ENCODE results near the gene EMILIN3.
A peak's percentile ranks its signal among the peaks of the same experiment; 100 is the strongest.
"Not testable (repeated sequence)": the region's sequence is repeated elsewhere in the genome, so short reads cannot be mapped to it uniquely, and the experiment has no call there.

EMILIN3 gene

DNA sequence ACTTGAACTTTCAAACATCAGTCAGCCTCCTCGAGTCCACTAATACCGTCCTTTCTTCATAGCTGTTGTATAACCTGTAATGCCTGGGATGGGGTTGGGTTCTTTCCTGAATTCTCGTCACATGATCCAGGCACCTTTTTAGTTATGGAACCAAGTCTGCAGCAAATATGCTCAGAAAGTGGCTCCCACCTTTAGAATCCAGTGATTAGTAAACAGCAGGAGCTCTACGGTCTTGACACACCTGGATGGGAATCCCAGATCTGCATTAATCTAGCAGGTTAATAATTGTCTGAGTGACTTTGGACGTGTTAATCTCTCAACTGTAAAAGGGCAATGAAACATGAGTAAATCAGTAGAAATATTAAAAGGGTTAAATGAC lies 48.4 kb downstream of the EMILIN3 start:
- no peak for DNase-seq (ENCODE audit: low spot score)

DNA sequence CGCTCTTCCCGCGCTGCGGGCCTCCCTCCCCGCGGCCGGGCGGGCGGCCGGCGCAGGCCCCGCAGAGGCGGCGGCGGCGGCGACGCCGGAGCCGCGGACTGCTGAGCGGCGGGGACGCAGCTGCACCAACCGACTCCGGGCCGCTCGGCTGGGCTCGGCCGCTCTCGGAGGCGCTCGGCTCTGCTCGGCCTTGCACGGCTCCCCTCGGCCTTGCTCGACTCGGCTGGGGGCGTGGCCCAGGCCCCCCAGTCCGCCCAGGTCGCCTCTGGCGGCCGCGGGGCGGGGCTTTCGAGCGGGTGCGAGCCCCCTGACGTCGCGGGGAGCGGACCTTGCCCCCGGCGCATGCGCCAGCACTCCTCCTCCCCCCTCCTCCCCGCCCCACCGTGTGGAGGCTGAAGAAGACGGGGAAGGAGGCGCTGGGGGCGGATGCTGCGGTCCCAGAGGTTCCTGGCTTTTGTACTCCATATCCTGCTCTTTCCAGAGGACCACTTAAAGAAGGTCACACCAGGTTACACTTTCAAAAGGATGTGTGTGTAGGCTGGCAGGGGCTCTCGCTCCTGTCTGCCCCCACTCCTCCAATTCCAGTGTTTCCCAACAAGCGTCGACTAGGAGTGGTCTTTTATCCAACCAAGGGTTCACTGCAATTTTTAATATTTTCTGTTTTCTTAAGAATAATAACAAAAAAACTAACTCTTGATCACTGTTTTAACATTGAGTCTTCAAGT lies 48.9 kb downstream of the EMILIN3 start, which contains the start of gene ZHX3:
TSS of gene ZHX3 (minus strand) at position 186 of the 725 bp plus-strand sequence. CDS start 112,815 bp downstream, outside the sequence.
- peak; percentile 100 for DNase-seq (ENCODE audit: low spot score)

DNA sequence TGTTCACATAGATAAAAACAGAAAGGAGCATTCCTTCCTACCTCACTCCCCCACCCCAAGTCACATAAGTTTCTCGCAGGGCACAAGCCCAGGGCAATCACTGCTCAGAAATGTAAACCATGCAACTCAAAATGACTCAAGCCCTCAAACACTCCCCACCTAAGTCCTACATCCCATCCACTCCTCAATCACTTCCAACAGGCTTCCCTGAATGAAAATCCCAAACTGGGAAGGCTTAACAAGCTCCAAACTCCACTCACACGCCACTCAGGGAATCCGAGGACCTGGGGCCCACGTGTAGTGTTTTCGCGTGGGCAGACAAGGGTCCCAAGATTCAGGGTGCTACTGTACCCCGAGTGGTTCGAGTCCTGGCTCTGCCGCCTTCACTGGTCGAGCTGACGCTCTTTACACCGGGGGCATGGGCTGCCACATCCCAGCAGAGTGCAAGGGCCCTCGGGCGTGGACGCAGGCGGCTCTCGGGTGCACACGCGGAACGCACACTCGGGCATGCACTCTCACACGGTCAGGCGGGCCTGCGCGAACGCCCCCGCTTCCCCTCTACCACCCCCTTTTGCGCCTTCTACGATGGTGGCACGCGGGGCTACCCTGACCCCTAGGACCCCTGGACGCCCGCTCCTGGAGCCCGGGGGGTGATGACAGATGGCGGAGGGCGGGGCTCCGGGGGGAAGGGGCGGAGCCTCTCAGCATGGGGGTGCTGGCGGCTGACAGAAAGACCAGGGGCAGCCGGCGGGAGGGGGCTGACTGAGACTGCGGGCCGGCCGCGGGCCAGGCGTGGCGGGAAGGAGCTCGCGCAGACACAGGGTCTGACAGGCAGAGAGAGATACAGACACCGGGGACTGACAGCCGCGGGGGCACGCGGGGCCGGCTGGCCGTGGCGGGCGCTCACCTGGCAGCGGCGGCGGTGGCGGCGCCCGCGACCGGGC lies 49.7 kb downstream of the EMILIN3 start:
- DNase-seq (ENCODE audit: low spot score): peak; percentile 91

DNA sequence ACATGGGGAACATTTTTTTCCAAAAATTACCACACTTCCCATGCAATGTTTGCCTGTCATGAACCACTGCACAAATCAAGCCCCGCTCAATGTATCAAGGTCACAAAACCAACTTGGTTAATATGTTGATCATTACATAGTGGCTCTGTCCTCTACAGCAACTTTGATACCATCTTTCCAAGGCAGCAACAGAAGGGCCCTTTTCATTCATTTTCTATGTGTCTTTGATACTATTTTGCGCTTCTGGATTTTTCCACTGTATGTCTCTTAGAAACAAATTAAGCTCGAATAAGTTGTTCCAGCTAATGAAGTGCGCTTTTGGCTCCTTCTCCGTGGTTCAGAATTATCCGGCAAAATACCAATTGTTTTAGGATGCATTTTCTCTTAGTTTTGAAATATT lies 50.6 kb downstream of the EMILIN3 start:
- DNase-seq (ENCODE audit: low spot score): no peak

DNA sequence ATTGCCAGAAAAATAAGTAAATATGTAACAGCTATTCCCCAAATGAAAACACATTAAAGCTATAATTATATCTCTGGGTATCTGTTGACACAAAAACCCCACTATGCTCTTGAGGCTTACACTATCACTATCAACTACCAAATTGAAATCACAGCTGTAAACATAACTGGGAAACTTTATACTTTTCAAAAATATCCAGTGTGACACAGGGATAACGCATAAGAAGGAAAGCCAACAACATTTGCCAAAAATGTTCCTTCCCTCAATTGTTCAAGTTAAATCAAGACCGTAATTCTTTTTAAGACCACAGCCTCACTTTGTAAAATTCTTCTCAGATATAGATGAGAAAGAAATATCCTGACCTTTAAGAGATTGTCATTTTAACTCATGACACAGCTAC lies 52.2 kb downstream of the EMILIN3 start:
- no peak for DNase-seq (ENCODE audit: low spot score)

DNA sequence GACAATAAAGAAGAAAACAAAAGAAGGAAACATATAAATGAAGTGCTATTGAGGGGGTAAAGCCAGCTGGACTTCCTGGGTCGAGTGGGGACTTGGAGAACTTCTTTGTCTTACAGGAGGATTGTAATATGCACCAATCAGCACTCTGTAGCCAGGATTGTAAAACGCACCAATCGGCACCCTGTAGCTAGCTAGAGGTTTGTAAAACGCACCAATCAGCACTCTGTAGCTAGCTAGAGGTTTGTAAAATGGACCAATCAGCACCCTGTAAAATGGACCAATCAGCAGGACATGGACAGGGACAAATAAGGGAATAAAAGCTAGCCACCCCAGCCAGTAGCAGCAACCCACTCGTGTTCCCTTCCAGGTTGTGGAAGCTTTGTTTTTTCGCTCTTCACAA lies 54.6 kb downstream of the EMILIN3 start:
- not testable (repeated sequence) for DNase-seq (ENCODE audit: low spot score)

Measured in D341Med (cell line).